Measurements from ENCODE around the gene R3HDM4.
A peak's percentile ranks its signal among the peaks of the same experiment; 100 is the strongest.

Gene R3HDM4

DNA sequence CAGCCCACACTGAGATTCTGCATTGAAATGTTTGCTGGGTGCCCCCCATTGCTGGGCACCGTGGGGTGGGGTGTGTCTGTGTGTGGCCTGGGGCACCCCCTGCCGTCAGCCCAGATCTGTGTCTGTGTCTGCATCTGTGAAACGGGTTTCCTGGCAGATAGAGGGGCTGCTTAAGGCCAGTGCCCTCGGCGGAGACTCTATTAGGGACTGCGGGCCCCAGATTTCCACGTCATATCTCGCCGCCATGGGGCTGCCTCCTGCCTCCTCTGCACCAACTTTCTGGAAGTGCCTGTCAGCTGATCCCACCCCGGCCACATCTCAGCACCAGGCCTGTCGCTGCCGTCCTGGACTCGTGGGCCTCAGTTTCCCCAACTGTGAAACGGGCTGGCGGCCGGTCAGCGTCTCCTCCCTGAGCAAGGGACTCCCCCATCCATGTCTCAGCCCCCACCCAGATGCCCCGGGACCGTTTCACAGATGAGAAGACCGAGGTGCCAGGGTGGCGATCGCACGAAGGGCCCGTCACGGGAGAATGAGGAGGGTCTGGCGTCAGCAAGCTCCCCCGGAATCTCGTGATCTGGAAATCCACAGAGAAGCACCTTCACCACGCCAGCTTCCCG lies 34.2 kb upstream of the R3HDM4 start:
- no peak for DNase-seq (ENCODE audit: low spot score)

- no peak for DNase-seq (ENCODE audit: low spot score)
Observed at GRCh38 chr19:945401-946252, 32.6 kb upstream of the R3HDM4 start.

GRCh38 chr19:944663-945241 lies 31.7 kb upstream of the R3HDM4 start:
- no peak for DNase-seq (ENCODE audit: low spot score)

- no peak for DNase-seq (ENCODE audit: low spot score)
Observed at GRCh38 chr19:944171-944567, 31.1 kb upstream of the R3HDM4 start.

DNA sequence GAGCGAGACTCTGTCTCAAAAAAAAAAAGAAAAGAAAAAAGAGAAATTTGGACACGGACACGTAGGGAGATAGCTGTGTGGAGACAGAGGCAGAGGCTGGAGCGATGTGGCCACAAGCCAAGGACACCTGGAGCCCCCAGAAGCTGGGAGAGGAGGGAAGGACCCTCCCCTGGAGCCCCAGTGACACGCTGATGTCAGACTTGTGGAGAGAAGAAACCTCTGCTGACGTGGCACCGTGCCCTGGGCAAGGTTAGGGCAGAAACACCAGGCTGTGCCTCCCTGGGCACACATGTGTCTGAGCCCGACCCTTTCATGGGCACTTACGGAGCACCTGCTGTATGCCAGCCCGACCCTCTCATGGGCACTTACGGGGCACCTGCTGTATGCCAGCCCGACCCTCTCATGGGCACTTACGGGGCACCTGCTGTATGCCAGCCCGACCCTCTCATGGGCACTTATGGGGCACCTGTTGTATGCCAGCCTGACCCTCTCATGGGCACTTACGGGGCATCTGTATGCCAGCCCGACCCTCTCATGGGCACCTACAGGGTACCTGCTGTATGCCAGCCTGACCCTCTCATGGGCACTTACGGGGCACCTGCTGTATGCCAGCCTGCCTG lies 30.6 kb upstream of the R3HDM4 start:
- DNase-seq (ENCODE audit: low spot score): no peak

GRCh38 chr19:942133-942645 lies 29.2 kb upstream of the R3HDM4 start:
- no peak for DNase-seq (ENCODE audit: low spot score)

DNA sequence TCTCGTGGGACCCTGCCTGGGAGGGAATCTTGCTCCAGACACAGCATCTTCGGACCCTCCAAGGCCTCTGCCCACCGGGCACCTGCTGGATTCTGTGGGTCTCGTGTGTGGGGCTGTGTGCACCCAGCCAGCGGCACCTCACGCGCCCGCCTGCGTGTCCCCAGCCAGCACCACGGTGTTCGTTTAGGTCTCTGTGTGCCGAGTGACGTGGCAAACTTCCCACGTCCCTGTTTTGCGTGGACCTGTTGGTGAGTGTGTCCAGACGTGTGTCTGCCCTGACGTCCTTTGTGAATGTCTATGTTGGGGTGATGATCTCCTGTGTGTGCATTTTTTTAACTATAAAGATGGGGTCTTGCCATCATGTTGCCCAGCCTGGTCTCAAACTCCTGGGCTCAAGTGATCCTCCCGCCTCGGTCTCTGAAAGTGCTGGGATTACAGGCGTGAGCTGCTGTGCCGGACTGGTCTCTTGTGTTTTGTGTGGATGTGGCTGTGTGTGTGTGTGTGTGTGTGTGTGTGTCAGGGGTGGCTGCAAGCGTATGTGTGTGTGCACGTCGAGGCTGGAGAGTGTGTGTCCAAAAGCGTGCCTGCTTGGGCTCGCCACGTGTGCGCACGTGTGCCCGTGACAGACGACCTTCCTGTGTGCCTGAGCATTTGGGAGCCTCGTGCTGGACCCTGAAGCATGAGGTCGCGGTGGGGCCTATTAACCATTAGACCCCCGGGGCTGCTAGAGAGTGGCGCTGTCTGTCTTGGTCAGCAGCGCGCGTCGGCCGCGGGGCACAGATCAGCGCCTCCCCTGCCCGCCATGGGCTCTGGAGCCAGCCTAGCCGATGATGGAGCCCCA lies 28.5 kb upstream of the R3HDM4 start:
- no peak for DNase-seq (ENCODE audit: low spot score)

GRCh38 chr19:940591-941291 lies 27.7 kb upstream of the R3HDM4 start:
- DNase-seq (ENCODE audit: low spot score): no peak

- DNase-seq (ENCODE audit: low spot score): no peak
Observed at GRCh38 chr19:939922-940321, 26.9 kb upstream of the R3HDM4 start.

- no peak for DNase-seq (ENCODE audit: low spot score)
Observed at GRCh38 chr19:939439-939838, 26.4 kb upstream of the R3HDM4 start.

DNA sequence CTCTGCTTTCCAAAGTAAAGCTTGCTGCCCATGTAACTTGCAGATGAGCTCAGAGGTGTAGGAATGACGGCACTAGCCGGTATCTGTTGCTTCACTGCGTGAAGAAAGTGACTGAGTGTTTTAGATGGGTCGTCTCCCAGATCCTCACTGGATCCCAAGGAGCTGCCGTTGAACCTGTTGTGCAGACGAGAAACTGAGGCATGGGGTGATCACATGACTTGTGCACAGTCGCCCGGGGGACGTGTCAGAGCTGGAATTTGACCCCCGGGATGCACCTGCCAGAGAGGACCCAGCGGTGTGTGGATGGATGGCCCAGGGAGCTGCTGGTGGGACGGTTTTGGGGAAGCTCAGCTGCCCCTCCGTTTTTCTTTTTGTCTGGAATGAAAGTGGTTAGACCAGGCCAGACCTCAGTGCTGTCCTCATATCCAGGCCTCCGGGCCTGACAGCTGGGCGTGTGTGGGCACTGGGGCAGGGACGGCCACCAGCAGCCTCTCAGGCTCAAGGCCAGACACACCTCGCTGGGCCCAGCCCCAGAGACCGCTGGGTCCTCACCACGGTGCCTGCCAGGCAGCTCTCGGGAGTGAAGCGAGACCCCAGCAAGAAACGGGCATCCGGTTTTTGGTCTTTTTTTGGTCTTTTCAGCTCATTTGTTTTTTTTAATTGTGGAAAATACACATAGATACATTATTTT lies 25.4 kb upstream of the R3HDM4 start:
- no peak for DNase-seq (ENCODE audit: low spot score)

DNA sequence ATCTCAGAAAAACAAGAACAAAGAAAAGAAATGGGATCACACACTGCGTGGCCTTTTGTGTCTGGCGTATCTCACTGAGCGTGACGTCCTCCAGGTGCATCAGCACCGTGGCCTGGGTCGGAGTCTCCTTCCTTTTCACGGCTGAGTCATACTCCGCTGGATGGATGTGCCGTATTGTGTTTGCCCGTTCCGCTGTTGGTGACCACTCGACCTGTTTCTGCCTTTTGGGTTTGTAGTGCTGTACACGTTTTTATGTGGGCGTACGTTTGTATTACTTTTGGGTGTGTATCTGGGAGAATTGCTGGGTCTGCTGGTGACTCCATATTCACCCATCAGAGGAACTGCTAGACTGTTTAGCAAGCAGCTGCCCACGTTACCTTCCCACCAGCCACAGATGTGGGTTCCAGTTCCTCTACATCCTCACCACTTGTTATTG lies 24.3 kb upstream of the R3HDM4 start:
- no peak for DNase-seq (ENCODE audit: low spot score)

- DNase-seq (ENCODE audit: low spot score): no peak
Observed at GRCh38 chr19:936175-936546, 23.1 kb upstream of the R3HDM4 start.

- no peak for DNase-seq (ENCODE audit: low spot score)
Observed at GRCh38 chr19:934865-935479, 22.0 kb upstream of the R3HDM4 start.

DNA sequence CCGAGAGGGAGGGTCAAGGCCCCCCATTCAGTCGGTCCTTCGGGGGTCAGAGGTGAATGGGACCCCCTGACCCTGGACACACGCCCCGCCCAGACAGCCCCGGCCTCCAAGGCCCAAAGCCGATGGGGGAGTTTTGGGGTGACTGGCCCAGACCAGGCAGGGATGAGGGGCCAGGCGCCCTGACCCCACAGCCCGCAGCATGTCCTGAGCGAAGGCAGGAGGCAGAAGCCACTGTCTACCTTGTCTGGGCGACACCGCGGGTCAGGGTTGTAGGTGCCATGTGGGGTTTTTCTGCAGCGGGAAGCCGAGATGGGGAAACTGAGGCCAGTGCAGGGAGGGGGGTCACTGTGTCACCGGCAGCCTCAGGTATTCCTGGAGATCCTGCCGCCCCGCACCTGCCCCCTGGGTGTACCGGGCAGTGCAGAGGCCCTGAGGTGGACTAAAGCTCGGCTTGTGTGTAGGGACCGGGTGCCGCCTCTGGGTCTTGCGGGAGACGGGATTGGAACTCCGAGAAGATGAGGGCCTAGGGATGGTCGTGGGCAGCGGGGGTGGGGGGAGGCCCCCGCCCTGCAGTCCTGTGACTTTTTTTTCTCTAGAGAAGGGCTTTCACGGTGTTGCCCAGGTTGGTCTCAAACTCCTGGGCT lies 21.3 kb upstream of the R3HDM4 start:
- DNase-seq (ENCODE audit: low spot score): no peak

- DNase-seq (ENCODE audit: low spot score): no peak
Observed at GRCh38 chr19:933553-933882, 20.5 kb upstream of the R3HDM4 start.

DNA sequence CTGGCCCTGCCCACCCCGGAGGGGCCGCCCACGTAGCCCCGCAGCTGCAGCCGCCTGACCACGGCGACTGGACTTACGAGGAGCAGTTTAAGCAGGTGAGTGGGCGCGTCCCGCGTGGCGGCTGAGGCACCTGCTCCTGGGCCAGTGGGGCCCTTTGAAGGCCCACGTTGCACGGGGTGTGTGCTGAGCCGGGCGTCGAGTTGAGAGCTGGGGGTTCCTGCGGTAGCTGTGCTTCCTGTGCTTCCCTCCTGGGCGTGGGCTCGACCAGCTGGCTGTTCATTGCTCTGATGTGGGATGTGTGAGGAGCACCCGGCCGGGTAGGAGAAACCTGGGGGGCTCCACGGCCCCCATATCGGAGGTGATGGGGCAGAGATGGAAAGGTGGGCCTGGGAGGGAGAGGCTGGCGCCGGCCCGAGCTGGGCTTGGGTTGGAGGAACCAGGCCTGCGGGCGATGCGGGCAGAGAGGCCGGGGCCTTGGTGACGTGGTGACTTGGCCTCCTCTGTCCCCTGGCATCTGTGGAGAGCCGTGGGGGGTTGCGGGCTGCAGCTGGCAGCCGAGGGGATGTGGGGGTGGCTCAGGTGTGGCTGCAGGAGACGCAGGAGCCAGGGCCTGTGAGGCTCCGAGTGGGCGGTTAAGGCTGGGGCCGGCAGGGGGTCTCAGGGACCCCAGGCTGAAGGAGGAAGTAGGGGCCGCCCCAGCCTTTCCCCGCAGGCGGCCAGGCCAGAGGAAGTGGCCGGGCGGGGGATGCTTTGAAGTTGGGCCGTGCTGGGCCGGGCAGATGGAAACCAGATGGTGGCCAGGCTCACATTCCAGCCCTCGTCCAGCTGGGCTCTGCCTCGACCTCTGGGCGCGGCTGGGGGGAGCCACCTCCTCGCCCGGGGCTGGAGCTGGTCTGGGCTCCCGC lies 19.9 kb upstream of the R3HDM4 start:
- DNase-seq (ENCODE audit: low spot score): peak; percentile 71

DNA sequence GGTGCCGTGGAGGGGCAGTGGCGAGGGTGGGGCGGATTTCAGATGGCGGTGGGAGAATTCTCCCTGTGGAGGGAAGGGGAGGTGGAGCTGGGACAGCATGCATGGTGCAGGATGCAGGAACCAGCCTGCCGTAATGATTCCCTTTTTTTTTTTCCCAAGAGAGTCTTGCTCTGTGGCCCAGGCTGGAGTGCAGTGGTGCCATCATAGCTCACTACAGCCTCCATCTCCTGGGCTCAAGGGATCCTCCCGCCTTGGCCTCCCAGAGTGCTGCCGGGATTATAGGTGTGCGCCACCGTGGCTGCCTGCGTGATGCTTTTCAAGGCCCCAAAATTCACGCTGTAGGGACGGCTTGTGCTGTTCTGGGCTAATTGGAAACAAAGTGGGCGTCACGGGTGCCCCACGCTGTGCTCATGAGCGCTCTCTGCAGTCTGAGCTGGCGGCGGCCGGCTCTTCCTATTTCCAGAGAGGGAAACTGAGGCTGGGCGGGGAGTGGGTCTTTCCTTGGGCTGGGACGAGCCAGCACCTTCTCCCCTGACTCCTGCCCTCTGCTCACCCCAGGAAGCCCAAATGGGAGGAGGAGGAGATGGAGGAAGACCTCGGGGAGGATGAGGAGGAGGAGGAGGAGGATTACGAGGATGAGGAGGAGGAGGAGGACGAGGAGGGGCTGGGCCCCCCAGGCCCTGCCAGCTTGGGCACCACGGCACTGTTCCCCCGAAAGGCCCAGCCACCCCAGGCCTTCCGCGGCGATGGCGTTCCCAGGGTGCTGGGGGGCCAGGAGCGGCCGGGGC lies 19.0 kb upstream of the R3HDM4 start:
- DNase-seq (ENCODE audit: low spot score): no peak

All from iPS-NIHi11 (cell line).